GM19452 (cell line): ENCODE results near the gene ITIH4.

Experiments
- ATAC-seq: cut with Tn5 transposase; IDR thresholded peaks from one replicate; pipeline ENCODE4 v1.9.1; 2021; ENCODE audit not compliant: unreplicated experiment

Gene ITIH4

DNA sequence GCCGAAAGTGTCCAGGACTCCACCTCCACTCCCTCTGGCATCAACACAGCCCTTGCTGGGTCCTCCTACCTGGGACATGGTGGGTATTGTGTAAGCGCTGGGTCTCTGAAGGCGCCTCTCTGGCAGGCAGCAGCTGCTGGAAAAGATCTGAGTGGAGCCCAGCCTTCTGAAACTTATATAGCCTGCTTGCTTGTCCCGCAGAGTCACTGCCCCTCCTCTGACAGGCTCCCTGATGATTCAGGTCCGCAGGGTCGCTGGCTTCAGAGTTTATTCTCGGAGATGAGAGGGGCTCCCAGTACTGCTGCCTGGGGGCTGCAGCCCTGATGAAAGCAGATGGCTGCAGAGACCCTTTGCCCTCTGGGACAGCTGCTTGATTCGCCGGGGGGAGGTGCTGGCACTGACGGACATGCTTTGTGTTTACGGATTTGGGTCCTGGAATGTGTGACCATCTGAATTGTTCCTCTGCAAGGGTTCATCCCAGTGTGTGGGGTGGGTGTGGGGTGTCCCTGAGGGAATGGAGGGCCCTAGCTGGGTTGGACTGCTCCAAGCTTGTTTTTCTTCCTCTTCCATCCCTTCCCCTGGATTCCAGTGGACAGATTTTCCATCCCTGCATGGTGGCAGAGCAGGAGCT lies 4.5 kb upstream of the ITIH4 start, which contains the start of gene MUSTN1:
Gene MUSTN1, minus strand, starts transcription at position 149 of the 631 bp plus-strand sequence. Its CDS starts 71 bp downstream, at position 78.
- ATAC-seq = no peak

DNA sequence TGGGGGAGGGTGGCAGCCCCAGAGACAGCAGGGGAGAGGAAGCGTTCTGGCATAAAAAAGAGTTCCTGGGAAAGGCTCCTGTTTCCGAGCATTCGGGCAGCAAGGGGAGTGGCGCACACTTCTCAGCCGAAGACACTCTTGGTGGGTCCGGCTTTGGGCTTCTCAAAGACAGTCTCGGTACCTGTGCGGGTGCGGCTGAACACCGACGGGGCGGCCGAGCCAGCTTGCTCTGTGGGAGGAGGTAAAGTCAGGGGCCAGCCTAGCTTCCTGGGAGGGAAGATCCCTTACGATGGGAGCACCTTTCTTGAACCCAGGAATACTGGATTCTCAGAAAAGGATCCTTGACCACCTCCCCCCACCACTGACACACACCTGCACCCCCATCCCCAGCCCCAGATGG lies 2.7 kb upstream of the ITIH4 start:
- no peak for ATAC-seq

DNA sequence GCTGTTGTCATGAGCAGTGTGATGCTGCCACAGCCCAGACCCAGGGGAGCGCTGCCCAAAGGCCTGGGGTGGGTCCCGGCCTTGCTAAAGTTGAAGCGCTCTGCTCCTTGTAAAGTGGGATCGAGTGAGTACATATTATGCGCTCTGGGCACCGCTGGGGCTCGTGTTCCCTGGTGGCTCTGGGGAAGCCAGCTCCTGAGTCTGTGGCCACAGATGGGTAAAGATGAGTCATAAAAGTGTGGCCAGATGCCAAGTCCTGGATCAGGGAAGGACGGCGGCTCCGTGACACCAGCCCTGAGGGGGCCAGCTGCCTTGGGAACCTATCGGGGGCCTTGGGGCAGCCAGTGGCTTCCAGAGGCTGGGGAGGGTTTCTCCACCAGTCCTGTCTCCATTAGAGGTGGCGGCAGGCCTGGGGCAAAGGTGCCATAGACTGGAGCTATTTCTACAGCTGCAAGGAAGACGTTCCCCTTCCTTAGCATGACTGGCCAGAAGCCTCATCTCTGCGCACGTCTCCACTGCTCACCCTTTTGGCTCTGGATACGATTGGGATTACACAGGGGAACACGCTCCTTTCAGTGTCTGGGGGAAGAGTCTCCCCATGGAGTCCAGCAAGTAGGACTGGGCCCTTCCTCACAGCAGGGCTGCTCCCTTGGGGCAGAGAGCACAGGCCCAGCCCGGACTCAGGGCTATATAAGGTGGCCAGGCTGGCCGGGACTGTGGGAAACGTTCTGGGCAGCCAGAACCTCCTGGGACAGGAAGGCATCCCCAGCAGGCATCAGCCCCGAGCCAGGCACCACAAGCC lies 1.2 kb upstream of the ITIH4 start:
- ATAC-seq = no peak

DNA sequence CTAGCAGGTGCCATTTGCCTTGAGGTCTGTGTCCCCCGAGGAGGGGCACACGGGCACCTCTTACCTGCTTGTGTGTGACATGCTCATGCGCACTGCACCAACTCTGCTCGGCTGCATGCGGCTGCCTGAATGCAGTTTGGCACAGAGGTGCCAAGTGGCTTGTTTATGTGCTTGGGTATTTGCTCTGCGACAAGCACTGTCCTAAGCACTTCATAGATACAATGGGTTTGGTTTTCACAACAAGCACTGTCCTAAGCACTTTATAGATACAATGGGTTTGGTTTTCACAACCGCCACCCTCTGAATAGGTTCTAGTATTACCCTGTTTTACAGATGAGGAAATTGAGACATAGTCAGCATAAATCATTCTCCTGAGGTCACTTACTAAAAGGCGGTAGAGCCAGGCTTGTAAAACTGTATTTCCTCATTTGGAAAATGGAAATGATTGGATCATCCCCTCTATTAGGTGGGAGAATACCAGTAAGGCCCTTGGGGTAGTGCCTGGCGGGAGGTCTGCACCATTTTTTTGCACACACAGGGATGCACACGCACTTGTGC lies 487 bp downstream of the ITIH4 start:
- ATAC-seq = no peak

DNA sequence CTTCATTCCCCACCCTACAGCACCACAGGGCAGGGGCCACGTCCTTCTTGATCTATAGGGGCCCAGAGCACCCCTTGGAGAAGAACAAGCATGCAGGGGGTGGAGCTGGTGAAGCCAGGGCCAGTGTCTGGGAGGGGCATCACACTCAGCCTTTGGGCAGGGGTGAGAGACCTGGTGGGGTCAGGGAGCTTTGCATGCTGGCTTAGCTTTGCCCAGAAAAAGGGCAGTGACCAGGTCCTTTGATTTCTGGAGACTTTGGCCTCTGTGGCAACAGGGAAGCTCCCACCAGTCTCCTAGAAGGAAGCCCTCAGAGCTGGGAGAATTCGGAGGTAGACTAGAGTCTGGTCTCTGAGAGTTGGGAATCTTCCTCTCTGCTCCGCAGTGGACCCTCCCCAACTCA lies 990 bp downstream of the ITIH4 start:
- no peak for ATAC-seq

DNA sequence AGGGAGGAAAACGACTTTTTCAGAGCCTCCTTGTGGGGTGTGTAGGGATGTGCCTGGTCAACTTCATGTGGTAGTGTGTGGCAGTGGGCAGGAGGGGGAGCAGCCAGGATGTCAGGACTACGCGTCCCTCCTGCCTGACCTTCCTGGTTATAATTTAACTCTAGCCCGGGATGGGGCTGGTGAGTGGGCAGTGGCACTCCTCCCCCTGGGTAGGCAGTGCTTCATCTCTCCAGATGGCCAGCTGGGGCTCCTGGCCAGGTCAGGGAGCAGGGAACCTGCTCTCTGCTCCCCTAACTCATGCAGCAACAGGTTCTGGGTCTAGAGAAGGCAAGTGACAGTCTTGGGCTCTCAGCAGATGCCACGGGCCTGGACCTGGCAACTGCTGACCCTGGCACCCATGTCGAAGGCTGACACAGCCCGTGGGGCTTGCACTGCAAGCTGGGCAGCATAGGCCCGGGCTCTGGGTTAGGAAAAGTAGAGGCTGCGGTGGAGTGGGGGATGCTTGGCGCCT lies 2.6 kb downstream of the ITIH4 start:
- no peak for ATAC-seq

DNA sequence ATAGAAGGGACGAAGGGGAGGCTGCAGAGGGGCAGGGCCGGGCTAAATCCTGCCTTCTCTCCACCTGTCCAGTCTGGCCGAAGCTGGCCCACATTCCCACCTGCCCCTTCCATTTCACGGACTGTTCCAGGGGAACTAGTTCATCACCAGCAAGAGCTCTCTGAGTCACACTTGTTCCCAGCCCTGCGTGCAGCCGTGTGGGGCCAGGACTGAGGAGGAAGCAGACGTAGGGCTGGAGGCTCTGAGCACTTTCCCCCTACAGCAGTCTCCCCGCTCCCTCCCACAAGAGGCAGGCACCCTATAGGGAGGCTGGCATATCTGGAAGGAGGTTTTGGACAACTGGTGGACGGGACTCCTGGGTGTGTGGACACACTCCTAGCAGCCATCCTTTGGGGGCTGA lies 3.0 kb downstream of the ITIH4 start:
- no peak for ATAC-seq

DNA sequence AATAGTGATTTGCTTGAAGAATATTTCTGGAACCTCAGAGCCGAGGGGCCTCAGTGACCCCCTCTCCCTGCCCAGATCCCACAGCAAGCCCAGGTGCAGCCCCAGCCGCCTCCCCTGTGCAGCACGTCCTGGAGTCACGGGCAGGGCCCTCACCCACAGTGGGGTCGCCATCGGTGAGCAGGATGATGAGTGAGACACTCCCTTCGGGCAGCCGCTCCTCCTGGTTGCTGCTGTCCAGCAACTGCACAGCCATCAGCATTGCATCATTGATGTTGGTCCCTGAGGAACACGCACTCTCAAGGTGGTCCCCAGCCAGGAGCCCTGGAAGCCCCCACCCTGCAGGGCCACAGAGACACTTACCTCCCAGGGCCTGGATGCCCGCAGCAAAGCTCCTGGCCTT lies 6.4 kb downstream of the ITIH4 start:
- no peak for ATAC-seq

DNA sequence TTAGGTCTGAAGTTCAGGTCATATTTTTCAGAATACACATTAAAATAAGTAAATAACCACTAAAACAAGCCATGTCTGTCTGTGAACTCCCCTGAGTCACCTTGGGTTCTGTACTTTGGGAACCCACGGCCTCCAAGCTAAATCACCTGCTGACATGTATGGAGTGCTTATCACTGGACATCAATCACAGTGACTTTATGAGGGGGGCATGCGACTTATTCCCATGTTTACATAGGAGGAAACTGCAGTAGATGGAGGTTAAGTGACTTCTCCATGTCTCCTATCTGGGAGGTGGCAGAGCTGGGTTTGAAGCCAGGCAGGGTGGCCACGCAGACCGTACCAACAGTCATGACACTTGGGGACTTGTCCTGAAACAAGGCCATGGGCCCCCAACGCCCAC lies 8.1 kb downstream of the ITIH4 start:
- ATAC-seq = no peak

DNA sequence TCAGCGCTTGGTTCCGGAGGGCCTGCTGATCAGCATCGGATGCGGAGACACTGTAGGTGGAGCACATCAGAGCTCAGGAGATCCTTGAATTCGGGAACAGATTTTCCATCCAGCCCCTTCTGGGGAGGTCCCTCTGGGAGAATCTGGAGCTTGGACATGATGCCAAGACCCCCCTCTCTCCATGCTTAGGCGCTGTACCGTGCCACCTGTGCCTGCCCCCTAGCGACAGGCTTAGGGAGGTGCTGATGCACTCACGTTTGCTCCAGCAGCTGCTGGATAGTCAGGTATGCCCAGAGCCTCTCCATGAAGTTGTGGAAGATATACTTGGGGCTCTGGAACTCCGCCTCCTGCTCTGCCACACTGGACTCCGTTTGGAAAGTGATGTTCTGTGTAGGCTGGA lies 9.7 kb downstream of the ITIH4 start:
- ATAC-seq = no peak

DNA sequence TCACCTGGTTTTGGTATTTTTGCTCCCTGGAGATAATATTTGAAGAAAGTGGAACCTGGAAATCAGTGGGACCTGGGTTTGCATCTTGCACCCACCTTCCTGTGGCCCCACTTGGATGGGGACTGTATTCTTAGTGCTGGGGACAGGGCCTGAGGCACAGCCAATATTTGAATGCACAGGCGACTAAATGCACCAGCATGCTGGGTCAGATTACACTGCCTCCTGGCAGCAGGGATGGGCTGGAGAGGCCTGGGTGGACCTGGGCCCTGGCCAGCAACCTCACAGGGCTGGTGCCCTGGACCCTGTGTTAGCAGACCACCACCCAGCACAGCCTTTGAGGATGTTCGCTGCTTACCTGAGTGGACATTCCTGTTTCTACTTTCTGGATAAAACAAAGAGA lies 10.5 kb downstream of the ITIH4 start:
- ATAC-seq = no peak

DNA sequence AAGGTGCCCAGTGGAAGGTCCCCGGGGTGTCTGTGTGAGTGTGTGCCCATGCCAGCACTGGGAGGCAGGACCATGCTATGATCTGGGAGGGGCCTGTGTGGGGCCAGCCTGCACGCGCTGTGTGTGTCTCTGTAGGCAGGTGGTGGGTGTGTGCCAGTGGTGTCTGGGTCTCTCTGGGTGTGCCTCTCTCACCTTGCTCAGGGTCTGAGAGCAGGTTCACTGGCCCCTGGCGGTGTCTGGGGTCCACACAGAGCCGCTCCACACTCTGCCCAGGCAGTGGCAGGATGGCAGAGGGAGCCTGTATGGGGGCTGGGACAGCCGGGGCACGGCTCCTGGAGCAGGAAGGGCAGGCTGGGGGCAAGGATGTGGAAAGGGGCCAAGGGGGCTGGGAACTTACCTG lies 12.6 kb downstream of the ITIH4 start:
- no peak for ATAC-seq

DNA sequence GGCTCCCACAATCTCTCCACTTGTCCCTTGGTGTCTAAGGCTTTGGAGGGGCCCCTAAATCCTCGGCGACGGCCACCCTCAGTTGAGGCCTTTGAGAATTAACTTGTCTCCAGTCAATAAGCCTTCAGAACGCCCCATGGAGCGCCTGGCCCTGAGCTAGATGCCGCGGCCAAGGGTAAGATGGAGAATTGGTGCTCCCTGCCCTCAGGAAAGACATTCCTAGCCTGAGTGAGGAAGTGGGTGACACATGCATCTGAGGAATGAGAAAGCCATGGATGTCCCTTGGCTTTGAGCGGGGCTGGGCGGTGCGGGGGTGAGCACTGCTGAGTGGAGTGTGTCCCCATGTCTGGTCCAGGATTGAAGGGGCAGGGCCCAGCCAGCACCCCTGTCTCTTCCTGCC lies 13.3 kb downstream of the ITIH4 start:
- no peak for ATAC-seq

DNA sequence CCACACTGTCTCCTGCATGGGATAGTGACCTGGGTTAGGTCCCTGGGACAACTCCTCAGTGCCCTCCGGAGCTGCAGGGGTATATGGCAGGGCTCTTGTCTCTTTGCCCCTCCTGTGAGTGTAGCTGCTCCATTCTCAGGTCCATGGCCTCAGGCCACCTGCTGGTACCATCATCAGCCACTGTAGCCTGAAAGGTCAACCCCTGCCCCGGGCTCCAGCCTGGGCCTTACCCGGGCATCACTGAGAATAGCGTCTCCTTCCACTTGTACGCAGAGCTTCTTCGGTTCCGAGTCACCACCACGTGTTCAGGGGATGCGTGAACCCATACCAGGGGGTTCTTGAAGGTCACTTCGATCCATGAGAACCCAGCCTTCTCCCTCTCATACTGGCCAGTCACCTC lies 13.8 kb downstream of the ITIH4 start:
- no peak for ATAC-seq

DNA sequence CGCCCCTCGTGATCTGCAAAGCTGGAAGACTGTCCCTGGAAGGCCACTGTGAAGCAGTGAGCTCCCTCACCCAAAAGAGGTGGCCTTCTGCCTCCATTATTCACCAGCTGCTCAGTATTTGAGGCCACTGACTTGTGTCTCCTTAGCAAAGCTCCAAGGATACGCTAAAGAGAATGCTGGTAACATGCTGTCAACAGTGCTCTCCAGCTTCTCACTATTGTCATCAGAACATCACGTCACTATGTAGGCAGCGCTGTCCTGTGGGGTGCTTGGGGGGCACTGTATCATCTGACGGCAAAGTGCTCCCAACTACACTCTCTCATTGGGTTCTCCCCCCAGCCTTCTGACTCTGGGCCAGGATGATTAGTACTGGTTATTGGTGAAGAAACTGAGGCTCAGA lies 14.3 kb downstream of the ITIH4 start:
- ATAC-seq = no peak

DNA sequence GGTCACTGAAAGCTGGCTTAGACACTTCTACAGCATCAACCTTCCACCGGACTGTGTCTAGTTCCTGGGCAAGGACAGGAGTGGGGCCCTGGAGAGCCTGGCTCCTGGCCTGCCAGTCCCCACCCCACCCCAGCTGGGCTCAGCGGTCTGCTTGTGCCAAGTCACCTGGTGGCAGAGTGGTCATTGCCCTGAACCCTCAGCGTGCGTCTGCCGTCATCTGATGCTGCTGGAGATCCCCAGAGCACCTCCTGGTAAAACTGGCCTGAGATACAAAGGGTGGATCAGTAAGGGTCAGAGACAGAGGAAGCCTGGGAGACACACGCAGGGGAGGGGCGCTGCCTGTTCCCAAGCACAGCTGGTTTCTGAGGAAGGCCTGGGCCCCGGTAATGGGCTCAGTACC lies 16.7 kb downstream of the ITIH4 start:
- ATAC-seq = no peak

DNA sequence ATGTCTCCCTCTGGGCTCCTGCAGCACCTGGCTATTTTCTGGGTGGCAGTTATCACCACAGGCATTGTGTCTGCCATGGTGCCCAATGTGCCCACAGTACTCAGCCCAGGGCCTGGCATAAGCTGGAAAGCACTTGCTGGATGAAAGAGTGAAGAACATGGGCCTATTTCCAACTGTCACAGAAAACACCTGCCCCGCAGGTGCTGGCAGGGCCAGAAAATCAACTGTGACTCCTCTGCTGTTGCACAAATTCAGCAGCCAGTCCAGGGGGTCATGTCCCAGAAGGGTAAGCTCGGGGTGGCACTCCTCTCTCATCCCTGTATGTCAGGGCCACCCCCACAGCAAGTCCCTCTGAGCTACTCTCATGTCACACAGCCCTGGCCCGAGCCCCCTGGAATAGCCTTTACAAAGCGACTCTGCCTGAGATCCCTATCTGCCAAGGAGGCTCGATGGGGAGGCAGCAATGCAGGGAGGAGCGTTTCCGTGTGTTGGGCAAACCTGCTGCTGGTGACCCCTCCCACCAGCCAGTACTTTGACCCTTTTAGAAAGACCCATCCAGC lies 18.9 kb downstream of the ITIH4 start:
- no peak for ATAC-seq

DNA sequence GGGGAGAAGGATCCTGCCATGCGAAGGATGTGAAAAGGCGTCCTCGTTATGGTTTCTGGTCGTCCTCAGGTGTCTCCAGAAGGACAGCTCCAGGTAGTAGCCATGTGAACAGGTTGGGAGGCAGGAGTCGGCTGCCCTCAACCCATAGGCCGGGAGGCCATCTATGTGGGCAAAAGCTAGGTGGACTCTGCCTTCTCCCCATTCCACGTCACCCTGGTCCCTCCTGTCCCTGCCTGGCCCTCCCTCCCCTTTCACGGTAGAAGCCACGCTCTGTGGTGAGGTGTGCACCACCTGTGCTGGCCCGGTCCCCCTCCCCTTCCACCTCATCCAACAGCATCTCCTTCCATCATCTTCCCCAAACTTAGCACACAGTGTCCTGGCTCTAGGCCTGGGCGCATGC lies 19.5 kb downstream of the ITIH4 start:
- no peak for ATAC-seq

DNA sequence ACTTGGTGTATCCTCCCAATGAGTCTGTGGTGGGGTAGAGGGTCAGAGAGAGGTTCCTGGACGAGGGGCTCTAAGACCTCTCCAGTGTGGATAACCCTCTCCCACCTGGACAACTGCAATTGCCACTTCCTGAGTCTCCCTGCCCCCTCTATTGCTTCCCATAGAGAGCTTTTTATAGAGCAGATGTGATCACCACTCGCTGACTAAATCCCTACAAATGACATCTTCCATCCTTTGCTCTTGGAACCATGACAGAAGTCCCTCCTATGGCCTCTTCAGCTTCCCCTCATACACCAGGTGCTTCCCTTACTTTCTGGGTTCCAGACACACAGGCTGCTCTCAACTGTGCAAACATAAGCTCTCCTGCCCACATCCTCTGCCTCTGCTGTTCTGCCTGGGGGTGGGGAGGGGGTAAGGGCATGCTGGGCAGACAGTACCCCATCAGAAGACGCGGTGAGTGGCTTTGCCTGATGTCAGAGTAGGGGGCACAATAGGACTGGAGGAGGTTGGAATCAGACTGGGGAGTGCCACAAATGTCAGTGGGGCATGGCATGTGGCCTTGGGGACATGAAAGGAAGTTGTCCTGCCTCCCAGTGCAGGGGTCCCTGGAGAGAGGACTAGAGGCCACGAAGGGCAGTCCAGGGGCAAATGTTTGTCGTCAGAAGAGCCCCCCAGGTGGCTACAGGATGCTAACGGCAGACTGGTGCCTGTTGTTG lies 20.7 kb downstream of the ITIH4 start:
- no peak for ATAC-seq

DNA sequence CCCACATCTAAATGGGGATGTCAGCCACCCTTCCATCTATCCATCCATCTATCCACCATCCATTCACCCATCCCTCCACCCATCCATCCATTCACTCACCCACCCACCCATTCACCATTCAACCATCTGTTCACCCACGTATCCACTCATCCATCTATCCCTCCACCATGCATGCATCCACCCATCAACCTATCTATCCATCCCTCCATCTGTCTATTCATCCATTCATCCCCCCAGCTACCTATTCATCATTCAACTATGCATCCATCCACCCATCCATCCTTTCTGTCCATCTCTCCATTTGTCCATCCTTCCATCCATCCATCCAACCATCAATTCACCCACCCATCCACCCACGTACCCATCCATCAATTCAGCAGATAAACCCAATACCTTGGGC lies 21.3 kb downstream of the ITIH4 start:
- no peak for ATAC-seq
